Kidney epithelial cell (primary cell): ENCODE data around the gene MXRA5. TPM values are rescaled to one million over a fixed set of nuclear protein-coding genes. Genes with fewer than 3 reads are reported as not detected.

ENCODE experiments used
- DNase-seq: peaks from one replicate; pipeline ENCODE4 v3.0.0-alpha.2; 2010; ENCODE audit warnings: low read depth
- H3K27me3 ChIP-seq: 2 replicates; pipeline ENCODE4 v1.6.0; 2011; ENCODE audit warnings: low read length; ENCODE audit not compliant: control insufficient read depth, insufficient read depth
- H3K36me3 ChIP-seq: 2 replicates; pipeline ENCODE4 v1.5.1; 2011; ENCODE audit warnings: low read length; ENCODE audit not compliant: control insufficient read depth, insufficient read depth
- H3K4me3 ChIP-seq: 2 replicates; pipeline ENCODE4 v1.5.1; 2011; ENCODE audit warnings: low read depth, mild to moderate bottlenecking, control low read depth, low read length
- total RNA-seq: library from RNA; depleted of rRNA; stranded (reverse); fragments of >200 nt; gene quantifications from 2 replicates; pipeline ENCODE4 v1.2.3, GENCODE V29; 2015
- TF ChIP-seq, protein P1 (sequence below): IDR thresholded peaks from 2 replicates; pipeline ENCODE4 v1.5.1; 2011; ENCODE audit warnings: mild to moderate bottlenecking, moderate library complexity, low read length, control low read depth, inconsistent platforms; ENCODE audit not compliant: insufficient read depth, poor library complexity, severe bottlenecking

Gene MXRA5
- total RNA-seq: 4.9 and 5.4 TPM in 2 replicates

GRCh38 chrX:3346501-3347259, at the start of gene MXRA5:
Gene MXRA5 (minus strand): TSS chrX:3346652. CDS start chrX:3343833, 2,819 bp downstream.
- Histone ChIP-seq H3K27me3 (peaks cover 32% of the 10 kb centered on the region), H3K36me3 (no peaks in the 10 kb centered on the region), H3K4me3 (peak within 1 kb of the TSS; percentile 40)
- TF ChIP-seq, protein P1, sequence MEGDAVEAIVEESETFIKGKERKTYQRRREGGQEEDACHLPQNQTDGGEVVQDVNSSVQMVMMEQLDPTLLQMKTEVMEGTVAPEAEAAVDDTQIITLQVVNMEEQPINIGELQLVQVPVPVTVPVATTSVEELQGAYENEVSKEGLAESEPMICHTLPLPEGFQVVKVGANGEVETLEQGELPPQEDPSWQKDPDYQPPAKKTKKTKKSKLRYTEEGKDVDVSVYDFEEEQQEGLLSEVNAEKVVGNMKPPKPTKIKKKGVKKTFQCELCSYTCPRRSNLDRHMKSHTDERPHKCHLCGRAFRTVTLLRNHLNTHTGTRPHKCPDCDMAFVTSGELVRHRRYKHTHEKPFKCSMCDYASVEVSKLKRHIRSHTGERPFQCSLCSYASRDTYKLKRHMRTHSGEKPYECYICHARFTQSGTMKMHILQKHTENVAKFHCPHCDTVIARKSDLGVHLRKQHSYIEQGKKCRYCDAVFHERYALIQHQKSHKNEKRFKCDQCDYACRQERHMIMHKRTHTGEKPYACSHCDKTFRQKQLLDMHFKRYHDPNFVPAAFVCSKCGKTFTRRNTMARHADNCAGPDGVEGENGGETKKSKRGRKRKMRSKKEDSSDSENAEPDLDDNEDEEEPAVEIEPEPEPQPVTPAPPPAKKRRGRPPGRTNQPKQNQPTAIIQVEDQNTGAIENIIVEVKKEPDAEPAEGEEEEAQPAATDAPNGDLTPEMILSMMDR: no peak
- no peak for DNase-seq

DNA sequence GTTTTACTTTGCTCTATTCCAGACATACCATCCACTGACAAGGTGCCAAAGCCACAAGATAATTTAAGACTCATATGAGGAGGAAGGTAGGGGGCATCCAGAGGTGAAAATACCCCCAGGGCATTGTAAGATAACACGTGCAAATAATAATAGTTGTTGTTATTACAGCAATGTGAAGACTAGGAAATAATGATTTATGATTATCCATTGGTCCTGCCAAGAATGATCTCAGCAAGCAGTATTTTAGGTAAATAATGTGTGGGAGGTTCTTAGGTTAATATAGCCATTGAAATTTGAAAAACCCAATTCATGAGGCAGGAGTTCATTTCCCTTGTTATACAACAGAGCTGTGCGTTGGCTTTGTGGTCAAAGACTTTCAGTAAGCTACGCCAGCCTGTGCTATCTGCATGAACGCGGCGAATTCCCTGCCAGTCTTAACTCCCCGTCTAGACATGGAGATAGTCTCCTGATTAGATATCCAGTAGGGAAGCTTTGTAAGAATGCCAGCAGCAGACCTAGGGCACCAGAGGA, 47.2 kb upstream of the MXRA5 start:
- TF ChIP-seq, protein P1: no peak
- H3K4me3 ChIP-seq: no peak overlapping the region
- H3K36me3 ChIP-seq: no peaks in the 10 kb centered on the region
- no peak for DNase-seq
- no peaks in the 10 kb centered on the region for H3K27me3 ChIP-seq

DNA sequence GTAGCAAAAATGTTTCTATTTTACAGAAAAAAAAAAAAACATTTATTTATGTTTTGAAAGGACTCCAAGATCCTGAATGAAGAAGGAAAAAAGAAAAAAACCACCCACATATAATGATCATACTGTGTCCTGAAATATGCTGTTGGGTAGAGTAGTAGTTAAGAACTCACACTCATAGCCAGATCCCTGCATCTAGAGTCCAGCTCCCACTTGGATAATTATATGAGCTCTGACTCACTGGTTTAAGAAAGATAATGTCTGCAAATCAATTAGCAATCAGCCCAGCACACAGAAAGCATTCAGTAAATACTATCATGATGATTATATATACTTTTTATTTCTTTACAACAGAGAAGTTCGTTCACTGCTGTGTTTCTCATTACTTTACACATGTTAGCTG, 46.7 kb upstream of the MXRA5 start:
- no peaks in the 10 kb centered on the region for H3K27me3 ChIP-seq
- DNase-seq: no peak
- H3K36me3 ChIP-seq: no peaks in the 10 kb centered on the region
- no peak overlapping the region for H3K4me3 ChIP-seq
- TF ChIP-seq, protein P1: no peak

DNA sequence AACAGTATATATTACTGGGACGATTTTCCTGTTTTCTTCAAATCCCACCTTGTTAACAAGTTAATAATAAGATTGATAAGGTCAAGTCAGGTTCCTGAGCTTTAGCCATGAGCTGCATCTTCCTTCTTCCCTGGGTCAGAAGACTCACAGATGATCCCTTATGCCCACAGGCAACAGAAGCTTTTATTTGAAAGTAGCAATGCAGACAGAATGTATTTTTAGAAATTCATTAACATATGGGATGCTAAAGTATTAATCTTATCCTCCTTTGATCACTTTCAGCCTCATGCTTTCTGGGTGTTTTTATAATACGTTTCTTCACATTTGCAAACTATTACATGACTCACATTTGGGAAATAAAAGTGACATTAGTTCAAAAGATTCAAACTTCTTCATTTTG, 42.0 kb upstream of the MXRA5 start:
- H3K27me3 ChIP-seq: no peaks in the 10 kb centered on the region
- no peak overlapping the region for H3K4me3 ChIP-seq
- TF ChIP-seq, protein P1: no peak
- no peak for DNase-seq
- H3K36me3 ChIP-seq: no peaks in the 10 kb centered on the region

DNA sequence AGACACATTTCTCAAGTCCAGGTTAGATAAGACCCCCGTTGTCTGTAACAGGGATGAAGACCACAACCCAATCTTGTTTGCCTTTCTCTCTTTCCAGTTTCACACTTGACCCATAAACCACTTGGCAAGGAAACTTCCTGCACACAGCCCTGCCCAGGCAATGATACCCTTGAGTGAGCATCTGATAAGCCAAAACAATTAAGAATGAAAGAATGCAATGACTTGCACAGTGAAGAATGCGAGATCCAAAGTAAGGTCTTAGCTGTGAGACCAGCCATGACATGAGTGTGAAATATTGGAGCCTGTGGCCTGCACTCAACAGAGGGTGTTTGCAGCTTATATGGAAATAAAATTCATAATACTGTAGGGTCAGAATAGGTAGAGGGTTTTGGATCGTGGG, 37.9 kb upstream of the MXRA5 start:
- TF ChIP-seq, protein P1: no peak
- no peaks in the 10 kb centered on the region for H3K36me3 ChIP-seq
- DNase-seq: peak; percentile 73
- no peaks in the 10 kb centered on the region for H3K27me3 ChIP-seq
- H3K4me3 ChIP-seq: no peak overlapping the region
